Measurements from ENCODE around the gene PAQR4.

Gene PAQR4

GRCh38 chr16:2934450-2934849, 34.7 kb upstream of the PAQR4 start:
- no peaks in the 10 kb centered on the region for H3K27me3 ChIP-seq (ENCODE audit: insufficient read depth, low read length)
- no peaks in the 10 kb centered on the region for H4K20me1 ChIP-seq (ENCODE audit: insufficient read depth, low read length)
- H3K9ac ChIP-seq (ENCODE audit: low read length): no peak overlapping the region
- no peaks in the 10 kb centered on the region for H3F3A ChIP-seq (ENCODE audit: insufficient read depth, low read length)
- peaks cover 5% of the 10 kb centered on the region for H3K36me3 ChIP-seq (ENCODE audit: insufficient read depth, low read length)
- H3K4me1 ChIP-seq (ENCODE audit: insufficient read depth, low read length, severe bottlenecking): peaks cover 8% of the 10 kb centered on the region
- TF ChIP-seq EZH2 (IDR thresholded peaks at IDR 0.05; ENCODE audit: borderline replicate concordance, low read length): no peak
- H3K27ac ChIP-seq (ENCODE audit: low read depth, low read length, poor library complexity, severe bottlenecking): no peak overlapping the region
- H2AFZ ChIP-seq (ENCODE audit: low read length): no peak overlapping the region
- H3K9me3 ChIP-seq (ENCODE audit: low read length): no peaks in the 10 kb centered on the region
- H3K4me2 ChIP-seq (ENCODE audit: low read length): no peak overlapping the region
- H3K4me3 ChIP-seq (ENCODE audit: low read depth, low read length, poor library complexity, severe bottlenecking): no peak overlapping the region
- no peaks in the 10 kb centered on the region for H3K9me2 ChIP-seq (ENCODE audit: low read depth, low read length)
- H3K79me2 ChIP-seq (ENCODE audit: insufficient read depth, low read length): no peaks in the 10 kb centered on the region

- no peaks in the 10 kb centered on the region for H4K20me1 ChIP-seq (ENCODE audit: insufficient read depth, low read length)
- no peaks in the 10 kb centered on the region for H3K9me3 ChIP-seq (ENCODE audit: low read length)
- TF ChIP-seq CTCF (IDR thresholded peaks at IDR 0.05; ENCODE audit: low read length) (no peak), EZH2 (IDR thresholded peaks at IDR 0.05; ENCODE audit: borderline replicate concordance, low read length) (no peak)
- H3K4me3 ChIP-seq (ENCODE audit: low read depth, low read length, poor library complexity, severe bottlenecking): no peak overlapping the region
- no peak overlapping the region for H2AFZ ChIP-seq (ENCODE audit: low read length)
- no peak overlapping the region for H3K4me2 ChIP-seq (ENCODE audit: low read length)
- no peaks in the 10 kb centered on the region for H3K27me3 ChIP-seq (ENCODE audit: insufficient read depth, low read length)
- no peak overlapping the region for H3K9ac ChIP-seq (ENCODE audit: low read length)
- H3K27ac ChIP-seq (ENCODE audit: low read depth, low read length, poor library complexity, severe bottlenecking): no peak overlapping the region
- H3K36me3 ChIP-seq (ENCODE audit: insufficient read depth, low read length): peaks cover 25% of the 10 kb centered on the region
- H3K9me2 ChIP-seq (ENCODE audit: low read depth, low read length): no peaks in the 10 kb centered on the region
- H3K79me2 ChIP-seq (ENCODE audit: insufficient read depth, low read length): no peaks in the 10 kb centered on the region
- peaks cover 8% of the 10 kb centered on the region for H3K4me1 ChIP-seq (ENCODE audit: insufficient read depth, low read length, severe bottlenecking)
- H3F3A ChIP-seq (ENCODE audit: insufficient read depth, low read length): no peaks in the 10 kb centered on the region
Measured at GRCh38 chr16:2936436-2937011, 32.6 kb upstream of the PAQR4 start.

GRCh38 chr16:2937170-2937569, 32.0 kb upstream of the PAQR4 start:
- no peak overlapping the region for H3K9ac ChIP-seq (ENCODE audit: low read length)
- H3K9me3 ChIP-seq (ENCODE audit: low read length): no peaks in the 10 kb centered on the region
- H4K20me1 ChIP-seq (ENCODE audit: insufficient read depth, low read length): no peaks in the 10 kb centered on the region
- H3K27ac ChIP-seq (ENCODE audit: low read depth, low read length, poor library complexity, severe bottlenecking): no peak overlapping the region
- no peaks in the 10 kb centered on the region for H3K9me2 ChIP-seq (ENCODE audit: low read depth, low read length)
- TF ChIP-seq EZH2 (IDR thresholded peaks at IDR 0.05; ENCODE audit: borderline replicate concordance, low read length): no peak
- no peaks in the 10 kb centered on the region for H3F3A ChIP-seq (ENCODE audit: insufficient read depth, low read length)
- H3K36me3 ChIP-seq (ENCODE audit: insufficient read depth, low read length): peaks cover 28% of the 10 kb centered on the region
- H3K79me2 ChIP-seq (ENCODE audit: insufficient read depth, low read length): no peaks in the 10 kb centered on the region
- H2AFZ ChIP-seq (ENCODE audit: low read length): no peak overlapping the region
- H3K27me3 ChIP-seq (ENCODE audit: insufficient read depth, low read length): no peaks in the 10 kb centered on the region
- H3K4me3 ChIP-seq (ENCODE audit: low read depth, low read length, poor library complexity, severe bottlenecking): no peak overlapping the region
- H3K4me2 ChIP-seq (ENCODE audit: low read length): no peak overlapping the region
- peaks cover 8% of the 10 kb centered on the region for H3K4me1 ChIP-seq (ENCODE audit: insufficient read depth, low read length, severe bottlenecking)

GRCh38 chr16:2938206-2938605, 30.9 kb upstream of the PAQR4 start:
- H3K79me2 ChIP-seq (ENCODE audit: insufficient read depth, low read length): no peaks in the 10 kb centered on the region
- no peaks in the 10 kb centered on the region for H3K9me3 ChIP-seq (ENCODE audit: low read length)
- peaks cover 8% of the 10 kb centered on the region for H3K4me1 ChIP-seq (ENCODE audit: insufficient read depth, low read length, severe bottlenecking)
- no peaks in the 10 kb centered on the region for H3K9me2 ChIP-seq (ENCODE audit: low read depth, low read length)
- no peak overlapping the region for H3K4me2 ChIP-seq (ENCODE audit: low read length)
- no peaks in the 10 kb centered on the region for H4K20me1 ChIP-seq (ENCODE audit: insufficient read depth, low read length)
- no peaks in the 10 kb centered on the region for H3K27me3 ChIP-seq (ENCODE audit: insufficient read depth, low read length)
- TF ChIP-seq EZH2 (IDR thresholded peaks at IDR 0.05; ENCODE audit: borderline replicate concordance, low read length) (no peak), CTCF (IDR thresholded peaks at IDR 0.05; ENCODE audit: low read length) (no peak)
- no peaks in the 10 kb centered on the region for H3F3A ChIP-seq (ENCODE audit: insufficient read depth, low read length)
- H3K27ac ChIP-seq (ENCODE audit: low read depth, low read length, poor library complexity, severe bottlenecking): no peak overlapping the region
- no peak overlapping the region for H2AFZ ChIP-seq (ENCODE audit: low read length)
- no peak overlapping the region for H3K4me3 ChIP-seq (ENCODE audit: low read depth, low read length, poor library complexity, severe bottlenecking)
- no peak overlapping the region for H3K9ac ChIP-seq (ENCODE audit: low read length)
- H3K36me3 ChIP-seq (ENCODE audit: insufficient read depth, low read length): peaks cover 35% of the 10 kb centered on the region

Measured in OCI-LY1 (cell line).